ENCODE results near the gene LYRM4.

DNA sequence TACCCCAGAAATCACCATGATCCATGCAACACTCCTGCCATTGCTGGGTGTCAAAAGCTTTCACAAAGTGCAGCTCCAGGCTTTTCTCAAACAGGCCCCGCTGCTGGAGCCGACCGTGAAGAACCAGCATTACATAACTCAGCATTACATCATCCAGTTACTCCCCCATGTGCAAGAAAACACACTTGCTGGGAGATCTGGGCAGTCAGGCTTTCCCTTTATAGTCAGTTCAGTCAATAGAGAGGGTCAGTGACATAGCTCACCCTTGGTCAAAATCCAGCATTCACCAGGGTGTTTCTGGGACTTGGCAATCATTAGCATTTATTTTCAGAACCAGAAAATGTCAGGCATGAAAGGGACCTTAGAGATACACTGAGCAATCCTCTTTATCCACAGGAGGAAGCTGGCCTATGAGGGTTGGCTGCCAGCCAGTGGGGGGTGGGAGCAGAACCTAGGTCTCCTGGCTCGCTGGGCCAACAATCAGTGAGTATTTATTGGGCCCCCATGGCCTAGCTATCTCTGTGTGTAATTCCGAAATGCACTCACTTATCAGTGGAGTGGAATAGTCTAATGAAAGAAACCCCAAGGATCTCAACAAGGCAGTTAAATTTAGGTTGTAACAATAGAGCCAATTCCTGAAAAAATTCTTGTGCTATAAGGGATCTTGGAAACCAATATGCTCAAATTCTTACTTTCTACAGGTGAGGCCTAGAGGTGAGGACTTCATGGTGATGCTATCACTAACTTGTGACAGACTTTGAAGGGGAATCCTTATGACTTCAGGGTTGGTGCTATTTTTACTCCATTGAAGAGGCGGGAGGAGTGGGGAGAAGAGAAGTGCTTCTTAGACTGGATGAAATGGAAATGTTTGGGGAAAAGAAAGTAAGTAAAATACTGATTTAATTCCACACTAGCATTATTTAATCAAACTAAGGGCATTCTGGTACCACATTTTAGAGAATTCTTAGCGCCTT lies 54.6 kb downstream of the LYRM4 start:
- TF ChIP-seq EP300 (IDR thresholded peaks at IDR 0.05) (no peak), RFX5 (IDR thresholded peaks at IDR 0.05) (no peak), KDM5A (IDR thresholded peaks at IDR 0.05) (no peak), POLR2A (IDR thresholded peaks at IDR 0.05; ENCODE audit: low read length) (no peak), FOXS1 (CRISPR knock-in tag; IDR thresholded peaks at IDR 0.05) (no peak), MYC (IDR thresholded peaks at IDR 0.05; ENCODE audit: borderline replicate concordance, low read length) (no peak), NR3C1 (IDR thresholded peaks at IDR 0.05) (no peak), ESRRA (IDR thresholded peaks at IDR 0.05; ENCODE audit: borderline replicate concordance, low read length) (no peak), CEBPB (IDR thresholded peaks at IDR 0.05) (peak; percentile 39 to 55; a peak in 3 of 4 replicates), MAFK (IDR thresholded peaks at IDR 0.05; ENCODE audit: partially characterized antibody) (no peak)
- TF ChIP-seq, protein P1, sequence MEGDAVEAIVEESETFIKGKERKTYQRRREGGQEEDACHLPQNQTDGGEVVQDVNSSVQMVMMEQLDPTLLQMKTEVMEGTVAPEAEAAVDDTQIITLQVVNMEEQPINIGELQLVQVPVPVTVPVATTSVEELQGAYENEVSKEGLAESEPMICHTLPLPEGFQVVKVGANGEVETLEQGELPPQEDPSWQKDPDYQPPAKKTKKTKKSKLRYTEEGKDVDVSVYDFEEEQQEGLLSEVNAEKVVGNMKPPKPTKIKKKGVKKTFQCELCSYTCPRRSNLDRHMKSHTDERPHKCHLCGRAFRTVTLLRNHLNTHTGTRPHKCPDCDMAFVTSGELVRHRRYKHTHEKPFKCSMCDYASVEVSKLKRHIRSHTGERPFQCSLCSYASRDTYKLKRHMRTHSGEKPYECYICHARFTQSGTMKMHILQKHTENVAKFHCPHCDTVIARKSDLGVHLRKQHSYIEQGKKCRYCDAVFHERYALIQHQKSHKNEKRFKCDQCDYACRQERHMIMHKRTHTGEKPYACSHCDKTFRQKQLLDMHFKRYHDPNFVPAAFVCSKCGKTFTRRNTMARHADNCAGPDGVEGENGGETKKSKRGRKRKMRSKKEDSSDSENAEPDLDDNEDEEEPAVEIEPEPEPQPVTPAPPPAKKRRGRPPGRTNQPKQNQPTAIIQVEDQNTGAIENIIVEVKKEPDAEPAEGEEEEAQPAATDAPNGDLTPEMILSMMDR (IDR thresholded peaks at IDR 0.05) = no peak
- TF ChIP-seq, protein P2, sequence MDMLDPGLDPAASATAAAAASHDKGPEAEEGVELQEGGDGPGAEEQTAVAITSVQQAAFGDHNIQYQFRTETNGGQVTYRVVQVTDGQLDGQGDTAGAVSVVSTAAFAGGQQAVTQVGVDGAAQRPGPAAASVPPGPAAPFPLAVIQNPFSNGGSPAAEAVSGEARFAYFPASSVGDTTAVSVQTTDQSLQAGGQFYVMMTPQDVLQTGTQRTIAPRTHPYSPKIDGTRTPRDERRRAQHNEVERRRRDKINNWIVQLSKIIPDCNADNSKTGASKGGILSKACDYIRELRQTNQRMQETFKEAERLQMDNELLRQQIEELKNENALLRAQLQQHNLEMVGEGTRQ (IDR thresholded peaks at IDR 0.05) = no peak
- TF ChIP-seq, protein P3, sequence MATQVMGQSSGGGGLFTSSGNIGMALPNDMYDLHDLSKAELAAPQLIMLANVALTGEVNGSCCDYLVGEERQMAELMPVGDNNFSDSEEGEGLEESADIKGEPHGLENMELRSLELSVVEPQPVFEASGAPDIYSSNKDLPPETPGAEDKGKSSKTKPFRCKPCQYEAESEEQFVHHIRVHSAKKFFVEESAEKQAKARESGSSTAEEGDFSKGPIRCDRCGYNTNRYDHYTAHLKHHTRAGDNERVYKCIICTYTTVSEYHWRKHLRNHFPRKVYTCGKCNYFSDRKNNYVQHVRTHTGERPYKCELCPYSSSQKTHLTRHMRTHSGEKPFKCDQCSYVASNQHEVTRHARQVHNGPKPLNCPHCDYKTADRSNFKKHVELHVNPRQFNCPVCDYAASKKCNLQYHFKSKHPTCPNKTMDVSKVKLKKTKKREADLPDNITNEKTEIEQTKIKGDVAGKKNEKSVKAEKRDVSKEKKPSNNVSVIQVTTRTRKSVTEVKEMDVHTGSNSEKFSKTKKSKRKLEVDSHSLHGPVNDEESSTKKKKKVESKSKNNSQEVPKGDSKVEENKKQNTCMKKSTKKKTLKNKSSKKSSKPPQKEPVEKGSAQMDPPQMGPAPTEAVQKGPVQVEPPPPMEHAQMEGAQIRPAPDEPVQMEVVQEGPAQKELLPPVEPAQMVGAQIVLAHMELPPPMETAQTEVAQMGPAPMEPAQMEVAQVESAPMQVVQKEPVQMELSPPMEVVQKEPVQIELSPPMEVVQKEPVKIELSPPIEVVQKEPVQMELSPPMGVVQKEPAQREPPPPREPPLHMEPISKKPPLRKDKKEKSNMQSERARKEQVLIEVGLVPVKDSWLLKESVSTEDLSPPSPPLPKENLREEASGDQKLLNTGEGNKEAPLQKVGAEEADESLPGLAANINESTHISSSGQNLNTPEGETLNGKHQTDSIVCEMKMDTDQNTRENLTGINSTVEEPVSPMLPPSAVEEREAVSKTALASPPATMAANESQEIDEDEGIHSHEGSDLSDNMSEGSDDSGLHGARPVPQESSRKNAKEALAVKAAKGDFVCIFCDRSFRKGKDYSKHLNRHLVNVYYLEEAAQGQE (IDR thresholded peaks at IDR 0.05) = no peak
- TF ChIP-seq, protein P4, sequence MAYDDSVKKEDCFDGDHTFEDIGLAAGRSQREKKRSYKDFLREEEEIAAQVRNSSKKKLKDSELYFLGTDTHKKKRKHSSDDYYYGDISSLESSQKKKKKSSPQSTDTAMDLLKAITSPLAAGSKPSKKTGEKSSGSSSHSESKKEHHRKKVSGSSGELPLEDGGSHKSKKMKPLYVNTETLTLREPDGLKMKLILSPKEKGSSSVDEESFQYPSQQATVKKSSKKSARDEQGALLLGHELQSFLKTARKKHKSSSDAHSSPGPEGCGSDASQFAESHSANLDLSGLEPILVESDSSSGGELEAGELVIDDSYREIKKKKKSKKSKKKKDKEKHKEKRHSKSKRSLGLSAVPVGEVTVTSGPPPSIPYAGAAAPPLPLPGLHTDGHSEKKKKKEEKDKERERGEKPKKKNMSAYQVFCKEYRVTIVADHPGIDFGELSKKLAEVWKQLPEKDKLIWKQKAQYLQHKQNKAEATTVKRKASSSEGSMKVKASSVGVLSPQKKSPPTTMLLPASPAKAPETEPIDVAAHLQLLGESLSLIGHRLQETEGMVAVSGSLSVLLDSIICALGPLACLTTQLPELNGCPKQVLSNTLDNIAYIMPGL (CRISPR knock-in tag; IDR thresholded peaks at IDR 0.05; ENCODE audit: borderline replicate concordance) = no peak

Data from A549 (cell line).